Measurements from ENCODE around the gene ME3.

Gene ME3

GRCh38 chr11:86680716-86681482 is 8.5 kb upstream of the ME3 start:
- TF ChIP-seq YY1 (IDR thresholded peaks at IDR 0.05; ENCODE audit: low read depth) (no peak), TCF12 (IDR thresholded peaks at IDR 0.05; ENCODE audit: low read depth) (no peak), EP300 (IDR thresholded peaks at IDR 0.05; ENCODE audit: borderline replicate concordance) (no peak), NFIC (IDR thresholded peaks at IDR 0.05) (no peak), EGR1 (IDR thresholded peaks at IDR 0.05) (no peak), ZBTB7A (IDR thresholded peaks at IDR 0.05; ENCODE audit: low read depth) (no peak), FOXM1 (IDR thresholded peaks at IDR 0.05; ENCODE audit: borderline replicate concordance, low read depth) (no peak), RAD21 (IDR thresholded peaks at IDR 0.05; ENCODE audit: low read depth) (no peak), USF1 (IDR thresholded peaks at IDR 0.05) (no peak), TEAD4 (IDR thresholded peaks at IDR 0.05) (no peak), CREB1 (IDR thresholded peaks at IDR 0.05; ENCODE audit: low read depth) (no peak), CEBPB (IDR thresholded peaks at IDR 0.05) (no peak)
- TF ChIP-seq, protein P1, sequence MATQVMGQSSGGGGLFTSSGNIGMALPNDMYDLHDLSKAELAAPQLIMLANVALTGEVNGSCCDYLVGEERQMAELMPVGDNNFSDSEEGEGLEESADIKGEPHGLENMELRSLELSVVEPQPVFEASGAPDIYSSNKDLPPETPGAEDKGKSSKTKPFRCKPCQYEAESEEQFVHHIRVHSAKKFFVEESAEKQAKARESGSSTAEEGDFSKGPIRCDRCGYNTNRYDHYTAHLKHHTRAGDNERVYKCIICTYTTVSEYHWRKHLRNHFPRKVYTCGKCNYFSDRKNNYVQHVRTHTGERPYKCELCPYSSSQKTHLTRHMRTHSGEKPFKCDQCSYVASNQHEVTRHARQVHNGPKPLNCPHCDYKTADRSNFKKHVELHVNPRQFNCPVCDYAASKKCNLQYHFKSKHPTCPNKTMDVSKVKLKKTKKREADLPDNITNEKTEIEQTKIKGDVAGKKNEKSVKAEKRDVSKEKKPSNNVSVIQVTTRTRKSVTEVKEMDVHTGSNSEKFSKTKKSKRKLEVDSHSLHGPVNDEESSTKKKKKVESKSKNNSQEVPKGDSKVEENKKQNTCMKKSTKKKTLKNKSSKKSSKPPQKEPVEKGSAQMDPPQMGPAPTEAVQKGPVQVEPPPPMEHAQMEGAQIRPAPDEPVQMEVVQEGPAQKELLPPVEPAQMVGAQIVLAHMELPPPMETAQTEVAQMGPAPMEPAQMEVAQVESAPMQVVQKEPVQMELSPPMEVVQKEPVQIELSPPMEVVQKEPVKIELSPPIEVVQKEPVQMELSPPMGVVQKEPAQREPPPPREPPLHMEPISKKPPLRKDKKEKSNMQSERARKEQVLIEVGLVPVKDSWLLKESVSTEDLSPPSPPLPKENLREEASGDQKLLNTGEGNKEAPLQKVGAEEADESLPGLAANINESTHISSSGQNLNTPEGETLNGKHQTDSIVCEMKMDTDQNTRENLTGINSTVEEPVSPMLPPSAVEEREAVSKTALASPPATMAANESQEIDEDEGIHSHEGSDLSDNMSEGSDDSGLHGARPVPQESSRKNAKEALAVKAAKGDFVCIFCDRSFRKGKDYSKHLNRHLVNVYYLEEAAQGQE (IDR thresholded peaks at IDR 0.05; ENCODE audit: low read depth) = no peak
- TF ChIP-seq, protein P2, sequence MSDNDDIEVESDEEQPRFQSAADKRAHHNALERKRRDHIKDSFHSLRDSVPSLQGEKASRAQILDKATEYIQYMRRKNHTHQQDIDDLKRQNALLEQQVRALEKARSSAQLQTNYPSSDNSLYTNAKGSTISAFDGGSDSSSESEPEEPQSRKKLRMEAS (IDR thresholded peaks at IDR 0.05) = no peak

DNA sequence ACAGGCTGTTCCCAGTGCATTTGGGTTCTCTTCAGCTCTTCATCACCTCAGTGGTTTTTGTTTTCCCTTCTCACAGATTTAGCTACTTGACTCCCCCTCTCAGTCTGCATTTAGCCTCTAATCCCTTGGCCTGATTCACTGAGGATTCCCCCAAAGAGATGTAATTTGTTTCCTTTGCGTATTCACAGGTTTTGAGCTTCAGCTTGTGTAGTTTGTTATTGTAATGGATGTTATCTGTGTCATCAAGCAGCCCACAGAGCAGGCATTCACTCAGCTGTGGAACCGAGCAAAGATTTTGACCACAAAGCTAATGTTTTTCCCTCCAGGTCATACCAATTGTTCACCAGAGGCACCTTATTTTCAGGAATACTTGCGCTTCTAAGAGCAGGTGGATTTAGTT is 6.4 kb upstream of the ME3 start:
- no peak for TF ChIP-seq TEAD4 (IDR thresholded peaks at IDR 0.05)
- TF ChIP-seq USF1 (IDR thresholded peaks at IDR 0.05) = no peak
- no peak for TF ChIP-seq RAD21 (IDR thresholded peaks at IDR 0.05; ENCODE audit: low read depth)
- TF ChIP-seq ZBTB7A (IDR thresholded peaks at IDR 0.05; ENCODE audit: low read depth) = no peak
- TF ChIP-seq NFIC (IDR thresholded peaks at IDR 0.05) = no peak
- TF ChIP-seq CREB1 (IDR thresholded peaks at IDR 0.05; ENCODE audit: low read depth) = no peak
- TF ChIP-seq TCF12 (IDR thresholded peaks at IDR 0.05; ENCODE audit: low read depth) = no peak
- TF ChIP-seq, protein P1 (IDR thresholded peaks at IDR 0.05; ENCODE audit: low read depth) = no peak
- no peak for TF ChIP-seq EGR1 (IDR thresholded peaks at IDR 0.05)
- TF ChIP-seq TAF1 (IDR thresholded peaks at IDR 0.05; ENCODE audit: low read depth) = no peak
- TF ChIP-seq FOXM1 (IDR thresholded peaks at IDR 0.05; ENCODE audit: borderline replicate concordance, low read depth) = no peak
- no peak for TF ChIP-seq CEBPB (IDR thresholded peaks at IDR 0.05)

- TF ChIP-seq YY1 (IDR thresholded peaks at IDR 0.05; ENCODE audit: low read depth) (no peak), RAD21 (IDR thresholded peaks at IDR 0.05; ENCODE audit: low read depth) (no peak), TEAD4 (IDR thresholded peaks at IDR 0.05) (no peak), TCF12 (IDR thresholded peaks at IDR 0.05; ENCODE audit: low read depth) (no peak), NFIC (IDR thresholded peaks at IDR 0.05) (no peak), TAF1 (IDR thresholded peaks at IDR 0.05; ENCODE audit: low read depth) (no peak), CREB1 (IDR thresholded peaks at IDR 0.05; ENCODE audit: low read depth) (no peak), FOXM1 (IDR thresholded peaks at IDR 0.05; ENCODE audit: borderline replicate concordance, low read depth) (no peak), USF1 (IDR thresholded peaks at IDR 0.05) (no peak), EP300 (IDR thresholded peaks at IDR 0.05; ENCODE audit: borderline replicate concordance) (no peak), EGR1 (IDR thresholded peaks at IDR 0.05) (no peak), CEBPB (IDR thresholded peaks at IDR 0.05) (no peak), ZBTB7A (IDR thresholded peaks at IDR 0.05; ENCODE audit: low read depth) (no peak)
- TF ChIP-seq, protein P1 (IDR thresholded peaks at IDR 0.05; ENCODE audit: low read depth) = no peak
- TF ChIP-seq, protein P2 (IDR thresholded peaks at IDR 0.05) = no peak
Observed at GRCh38 chr11:86678296-86678695, 5.9 kb upstream of the ME3 start.

All from Ishikawa (cell line).